ENCODE measurements around the gene ID3. TPM values are rescaled to one million over a fixed set of nuclear protein-coding genes. Genes with fewer than 3 reads are reported as not detected.
A peak's percentile ranks its signal among the peaks of the same experiment; 100 is the strongest.

ID3 gene
- total RNA-seq, 6 experiments from 2014 or later = 560 to 690 (median 604) TPM

- Mint-ChIP-seq H3K36me3 (ENCODE audit: low read depth) (no peaks in the 10 kb centered on the region), H3K4me1 (ENCODE audit: low read depth) (peaks cover 73% of the 10 kb centered on the region), H3K4me3 (no peak overlapping the region), H3K27ac (peak overlapping the region; percentile 59), H3K9me3 (no peaks in the 10 kb centered on the region), H3K27me3 (ENCODE audit: insufficient read depth) (no peaks in the 10 kb centered on the region)
- TF ChIP-seq CTCF (IDR thresholded peaks at IDR 0.05) = no peak
- DNase-seq = no peak
These were observed 23.5 kb upstream of the ID3 start for GRCh38 chr1:23582820-23583219.

GRCh38 chr1:23581219-23581618 is 21.9 kb upstream of the ID3 start:
- no peak for TF ChIP-seq CTCF (IDR thresholded peaks at IDR 0.05)
- no peaks in the 10 kb centered on the region; the same call in 1 of the 2 replicates for H3K27me3 Mint-ChIP-seq (ENCODE audit: insufficient read depth)
- no peaks in the 10 kb centered on the region for H3K36me3 Mint-ChIP-seq (ENCODE audit: low read depth)
- H3K4me3 Mint-ChIP-seq = peak overlapping the region; percentile 55
- DNase-seq = peak; percentile 36
- H3K27ac Mint-ChIP-seq = peak overlapping the region; percentile 87
- H3K9me3 Mint-ChIP-seq = no peaks in the 10 kb centered on the region
- peaks cover 73% of the 10 kb centered on the region for H3K4me1 Mint-ChIP-seq (ENCODE audit: low read depth)

- Mint-ChIP-seq H3K27me3 (ENCODE audit: insufficient read depth) (no peaks in the 10 kb centered on the region; the same call in 1 of the 2 replicates), H3K27ac (peak overlapping the region; percentile 100), H3K9me3 (no peaks in the 10 kb centered on the region), H3K36me3 (ENCODE audit: low read depth) (peaks cover 9% of the 10 kb centered on the region), H3K4me3 (peak overlapping the region; percentile 68; the same call in 1 of the 2 replicates), H3K4me1 (ENCODE audit: low read depth) (peaks cover 75% of the 10 kb centered on the region)
- no peak for TF ChIP-seq CTCF (IDR thresholded peaks at IDR 0.05)
- no peak for DNase-seq
These were observed 19.7 kb upstream of the ID3 start for GRCh38 chr1:23578997-23579363.

GRCh38 chr1:23578311-23578996 is 19.2 kb upstream of the ID3 start:
- no peaks in the 10 kb centered on the region for H3K9me3 Mint-ChIP-seq
- no peaks in the 10 kb centered on the region; the same call in 1 of the 2 replicates for H3K27me3 Mint-ChIP-seq (ENCODE audit: insufficient read depth)
- H3K36me3 Mint-ChIP-seq (ENCODE audit: low read depth) = peaks cover 9% of the 10 kb centered on the region
- peak overlapping the region; percentile 68 for H3K4me3 Mint-ChIP-seq
- no peak for TF ChIP-seq CTCF (IDR thresholded peaks at IDR 0.05)
- peak overlapping the region; percentile 100 for H3K27ac Mint-ChIP-seq
- H3K4me1 Mint-ChIP-seq (ENCODE audit: low read depth) = peaks cover 72% of the 10 kb centered on the region
- DNase-seq = no peak

- H3K4me3 Mint-ChIP-seq = peak overlapping the region; percentile 89
- peaks cover 61% of the 10 kb centered on the region for H3K4me1 Mint-ChIP-seq (ENCODE audit: low read depth)
- peak overlapping the region; percentile 100 for H3K27ac Mint-ChIP-seq
- no peaks in the 10 kb centered on the region for H3K9me3 Mint-ChIP-seq
- peak; percentile 89 for DNase-seq
- no peaks in the 10 kb centered on the region; the same call in 1 of the 2 replicates for H3K27me3 Mint-ChIP-seq (ENCODE audit: insufficient read depth)
- peaks cover 9% of the 10 kb centered on the region for H3K36me3 Mint-ChIP-seq (ENCODE audit: low read depth)
- TF ChIP-seq CTCF (IDR thresholded peaks at IDR 0.05) = no peak
These were observed 18.0 kb upstream of the ID3 start for GRCh38 chr1:23577056-23578004.

Data from HFFc6 (cell line).